Upper lobe of right lung (tissue), 1 donor: ENCODE results near the gene TRMU. TPM values are rescaled to one million over a fixed set of nuclear protein-coding genes. Genes with fewer than 3 reads are reported as not detected.

Experiments
- ATAC-seq: fragments of 200-7000 bp; cut with Tn5 transposase; one replicate; pipeline ENCODE4 v1.9.1; 2020; ENCODE audit warnings: mild to moderate bottlenecking, moderate library complexity
- DNase-seq: peaks from one replicate; pipeline ENCODE4 v3.0.0-alpha.2; 2020
- H3K27ac ChIP-seq: fragments of 200-600 bp; one replicate; pipeline ENCODE4 v1.8.0; 2022
- H3K27me3 ChIP-seq: fragments of 200-600 bp; one replicate; pipeline ENCODE4 v1.8.0; 2022; ENCODE audit warnings: mild to moderate bottlenecking
- H3K36me3 ChIP-seq: fragments of 200-600 bp; one replicate; pipeline ENCODE4 v1.8.0; 2022
- H3K4me1 ChIP-seq: fragments of 200-600 bp; one replicate; pipeline ENCODE4 v1.8.0; 2022
- H3K4me3 ChIP-seq: fragments of 200-600 bp; one replicate; pipeline ENCODE4 v1.8.0; 2022; ENCODE audit warnings: mild to moderate bottlenecking
- H3K9me3 ChIP-seq: fragments of 200-600 bp; one replicate; pipeline ENCODE4 v1.8.0; 2022
- intact Hi-C: fragments of 100-400 bp; cut with DNase I; formaldehyde crosslinking; loops from one replicate; pipeline ENCODE4 v1.11.0; 2022
- total RNA-seq: library from RNA; stranded (reverse); fragmentation: NEBNext Ultra II Directional; extraction: Animal tissue kit (Norgen Biotek cat#: 25700); gene quantifications from one replicate; pipeline ENCODE4 v1.2.1, GENCODE V29; 2021
- TF ChIP-seq, protein P1 (sequence below): fragments of 200-600 bp; IDR thresholded peaks from one replicate; pipeline ENCODE4 v1.8.0; 2022; ENCODE audit warnings: antibody characterized with exemption
- donor health status: DM: no; HTN: yes; CAD: no; lungs with severe emphysema.

Gene TRMU
- total RNA-seq, 1 donor from 2014 or later, result 34.9 TPM

DNA sequence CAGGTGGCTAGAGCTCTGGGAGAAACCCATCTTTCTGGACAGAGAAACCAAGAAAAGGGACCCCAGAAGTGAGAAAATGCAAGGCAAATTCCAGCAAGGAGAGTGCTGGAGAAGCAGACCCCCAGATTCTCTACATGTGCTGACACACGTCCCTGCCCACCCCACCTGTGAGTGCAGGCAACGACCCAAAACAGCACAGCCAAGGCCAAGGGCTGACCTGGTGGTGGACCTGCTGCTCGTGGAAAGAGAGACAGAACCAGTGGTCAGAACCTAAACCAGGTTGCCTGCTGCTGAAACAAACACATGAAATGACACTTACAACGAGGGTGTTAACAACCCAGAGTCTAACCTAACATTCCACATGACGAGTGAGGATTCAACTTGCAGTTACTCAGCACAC lies 24.6 kb downstream of the TRMU start:
- Histone ChIP-seq H3K4me3 (no peak overlapping the region), H3K4me1 (no peaks in the 10 kb centered on the region), H3K36me3 (peaks cover 21% of the 10 kb centered on the region), H3K27me3 (no peaks in the 10 kb centered on the region), H3K9me3 (no peaks in the 10 kb centered on the region), H3K27ac (no peak overlapping the region)
- no peak for DNase-seq
- intact Hi-C loops, result no loop called here
- ATAC-seq, result no peak
- TF ChIP-seq, protein P1, sequence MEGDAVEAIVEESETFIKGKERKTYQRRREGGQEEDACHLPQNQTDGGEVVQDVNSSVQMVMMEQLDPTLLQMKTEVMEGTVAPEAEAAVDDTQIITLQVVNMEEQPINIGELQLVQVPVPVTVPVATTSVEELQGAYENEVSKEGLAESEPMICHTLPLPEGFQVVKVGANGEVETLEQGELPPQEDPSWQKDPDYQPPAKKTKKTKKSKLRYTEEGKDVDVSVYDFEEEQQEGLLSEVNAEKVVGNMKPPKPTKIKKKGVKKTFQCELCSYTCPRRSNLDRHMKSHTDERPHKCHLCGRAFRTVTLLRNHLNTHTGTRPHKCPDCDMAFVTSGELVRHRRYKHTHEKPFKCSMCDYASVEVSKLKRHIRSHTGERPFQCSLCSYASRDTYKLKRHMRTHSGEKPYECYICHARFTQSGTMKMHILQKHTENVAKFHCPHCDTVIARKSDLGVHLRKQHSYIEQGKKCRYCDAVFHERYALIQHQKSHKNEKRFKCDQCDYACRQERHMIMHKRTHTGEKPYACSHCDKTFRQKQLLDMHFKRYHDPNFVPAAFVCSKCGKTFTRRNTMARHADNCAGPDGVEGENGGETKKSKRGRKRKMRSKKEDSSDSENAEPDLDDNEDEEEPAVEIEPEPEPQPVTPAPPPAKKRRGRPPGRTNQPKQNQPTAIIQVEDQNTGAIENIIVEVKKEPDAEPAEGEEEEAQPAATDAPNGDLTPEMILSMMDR, result no peak

DNA sequence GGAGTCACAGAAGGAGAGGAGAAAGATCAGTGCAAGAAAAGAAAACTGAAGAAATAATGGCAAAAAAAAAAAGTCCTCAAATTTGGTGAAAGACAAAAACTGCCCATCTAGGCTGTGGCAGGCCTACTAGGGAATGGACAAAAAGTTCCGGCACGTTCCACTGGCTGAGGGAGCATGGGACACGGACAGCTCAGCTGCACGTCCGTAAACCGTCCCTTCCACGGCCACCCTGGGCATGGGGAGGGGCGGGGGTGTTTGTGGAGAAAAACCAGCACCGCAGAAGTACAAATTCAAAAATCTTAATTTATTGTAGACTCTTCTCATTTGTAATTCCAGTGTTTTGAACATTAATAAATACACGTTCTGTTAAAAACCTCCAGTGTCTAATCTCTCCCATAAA lies 25.4 kb downstream of the TRMU start:
- ATAC-seq (no peak), DNase-seq (no peak)
- no peak overlapping the region for H3K27ac ChIP-seq
- H3K9me3 ChIP-seq, result no peaks in the 10 kb centered on the region
- intact Hi-C loops, result no loop called here
- no peak overlapping the region for H3K4me3 ChIP-seq
- no peaks in the 10 kb centered on the region for H3K4me1 ChIP-seq
- peaks cover 20% of the 10 kb centered on the region for H3K36me3 ChIP-seq
- H3K27me3 ChIP-seq, result no peaks in the 10 kb centered on the region
- TF ChIP-seq, protein P1, result no peak

DNA sequence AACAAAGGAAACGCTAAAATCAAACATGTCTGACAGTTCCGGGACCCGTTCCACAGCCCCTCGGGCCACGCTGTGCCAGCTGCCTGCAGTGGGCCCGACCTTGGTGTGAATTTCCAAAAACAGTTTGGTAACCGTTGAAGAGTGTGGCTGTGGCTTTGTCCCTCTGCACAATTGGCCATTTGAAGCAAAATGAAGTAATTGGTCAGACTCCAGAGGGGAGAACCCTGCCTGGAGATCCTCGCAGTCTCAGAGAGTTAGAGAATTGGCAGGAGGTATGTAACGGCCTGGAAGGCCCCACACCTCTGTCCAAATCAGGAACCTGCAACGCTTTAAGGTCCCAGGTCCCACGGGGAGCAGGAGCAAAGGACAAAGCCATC lies 26.3 kb downstream of the TRMU start:
- Histone ChIP-seq H3K36me3 (peaks cover 15% of the 10 kb centered on the region), H3K4me3 (no peak overlapping the region), H3K9me3 (no peaks in the 10 kb centered on the region), H3K4me1 (no peaks in the 10 kb centered on the region), H3K27ac (no peak overlapping the region), H3K27me3 (no peaks in the 10 kb centered on the region)
- intact Hi-C loops, result no loop called here
- TF ChIP-seq, protein P1, result no peak
- DNase-seq, result no peak
- ATAC-seq, result no peak

DNA sequence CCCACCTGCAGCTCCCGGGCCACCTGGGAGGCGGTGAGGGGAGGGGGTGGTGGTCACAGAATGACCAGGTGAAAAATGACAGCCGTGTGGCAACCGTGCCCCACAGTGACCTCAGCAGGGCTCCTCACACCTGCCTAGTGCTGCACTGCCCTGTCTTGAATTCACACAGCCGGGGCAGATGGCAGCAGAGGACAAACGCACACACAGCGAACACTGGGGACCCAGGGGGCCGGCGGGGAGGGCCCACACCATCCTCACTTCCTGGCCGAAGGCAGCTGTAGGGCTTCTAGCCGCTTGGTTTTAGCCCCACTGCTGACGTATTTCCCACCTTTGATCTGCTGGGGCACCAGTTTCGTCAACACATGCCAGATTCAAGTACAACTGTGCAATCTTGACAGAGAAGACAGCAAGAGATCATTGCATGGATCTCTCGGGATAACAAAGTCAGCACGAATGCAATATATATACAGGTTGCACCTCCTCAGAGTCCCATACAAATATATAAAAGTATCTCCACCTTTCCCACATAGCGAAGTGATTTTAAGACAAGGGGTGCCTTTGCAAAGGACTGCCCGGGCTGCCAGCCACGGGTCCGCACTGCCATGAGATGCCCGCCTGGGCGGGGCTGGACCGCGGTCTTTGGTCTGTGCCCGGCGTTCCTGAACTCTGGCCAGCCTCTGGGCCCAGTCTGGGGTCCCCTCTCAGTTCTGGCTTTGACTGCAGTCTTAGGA lies 26.9 kb downstream of the TRMU start:
- H3K27ac ChIP-seq, result no peak overlapping the region
- ATAC-seq (no peak), DNase-seq (no peak)
- H3K36me3 ChIP-seq, result peaks cover 15% of the 10 kb centered on the region
- TF ChIP-seq, protein P1, result no peak
- H3K4me1 ChIP-seq, result no peaks in the 10 kb centered on the region
- intact Hi-C loops, result no loop called here
- H3K4me3 ChIP-seq, result no peak overlapping the region
- H3K9me3 ChIP-seq, result no peaks in the 10 kb centered on the region
- H3K27me3 ChIP-seq, result no peaks in the 10 kb centered on the region

DNA sequence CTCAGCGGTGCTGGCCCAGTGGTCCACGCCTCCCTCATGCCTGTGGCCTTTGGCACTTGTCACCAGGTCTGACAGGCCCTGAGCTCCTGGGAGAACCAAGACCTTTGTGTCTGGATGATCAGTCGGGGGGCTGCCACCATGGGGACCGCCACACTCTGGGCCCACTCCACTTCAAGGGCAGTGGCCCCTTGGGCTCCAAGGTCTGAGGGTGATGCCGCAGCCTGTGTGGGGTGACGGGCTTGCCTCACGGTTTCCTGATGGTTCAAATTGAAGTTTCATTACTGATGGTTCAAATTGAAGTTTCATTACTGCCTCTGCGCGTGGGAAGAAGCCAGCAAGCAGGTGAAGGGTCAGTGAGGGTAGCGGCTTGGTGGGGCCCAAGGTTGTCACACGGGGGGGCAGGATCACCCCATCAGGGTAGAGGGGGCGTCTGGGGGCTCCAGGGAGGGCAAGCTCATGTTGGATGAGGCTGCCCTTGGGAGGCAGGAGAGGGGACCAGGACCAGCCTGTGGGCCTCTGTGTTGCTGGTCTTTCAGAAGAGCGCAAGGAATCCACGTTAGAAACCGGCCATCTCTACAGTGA lies 27.5 kb downstream of the TRMU start:
- H3K27me3 ChIP-seq, result no peaks in the 10 kb centered on the region
- DNase-seq (no peak), ATAC-seq (no peak)
- no peak overlapping the region for H3K27ac ChIP-seq
- no peaks in the 10 kb centered on the region for H3K9me3 ChIP-seq
- no peaks in the 10 kb centered on the region for H3K4me1 ChIP-seq
- intact Hi-C loops, result no loop called here
- peaks cover 15% of the 10 kb centered on the region for H3K36me3 ChIP-seq
- H3K4me3 ChIP-seq, result no peak overlapping the region
- TF ChIP-seq, protein P1, result no peak
